Prostate gland (tissue), 2 donors: ENCODE results near the gene SLC38A1. TPM values are rescaled to one million over a fixed set of nuclear protein-coding genes. Genes with fewer than 3 reads are reported as not detected.

ENCODE experiments used
- DNase-seq: peaks from one replicate; pipeline ENCODE4 v3.0.0-alpha.2; 2019; ENCODE audit warnings: low spot score
- H3K27ac ChIP-seq, 2 donors: fragments of 200-600 bp; sonication (generic); 2 replicates each; pipeline ENCODE4 v1.5.1; 2017 to 2019
- H3K27me3 ChIP-seq: fragments of 200-600 bp; sonication (generic); replicated peaks from 2 replicates; pipeline ENCODE4 v1.5.1; 2019; ENCODE audit not compliant: insufficient read depth
- H3K36me3 ChIP-seq, 2 donors: fragments of 200-600 bp; sonication (generic); 1 replicate in 1 of 2; 2 replicates in 1 of 2; pipeline versions ENCODE4 v1.5.1 to v1.8.1; 2017 to 2019
- H3K4me1 ChIP-seq: fragments of 200-600 bp; sonication (generic); replicated peaks from 2 replicates; pipeline ENCODE4 v1.5.1; 2019
- H3K4me3 ChIP-seq, 2 donors: fragments of 200-600 bp; sonication (generic); 2 replicates each; pipeline ENCODE4 v1.5.1; 2017 to 2019
- H3K9me3 ChIP-seq: fragments of 200-600 bp; sonication (generic); 2 replicates; pipeline ENCODE4 v1.5.1; 2017
- CTCF ChIP-seq, 4 experiments: fragments of 200-600 bp in 2 of 4; fragments of 450-650 bp in 2 of 4; sonication (generic) in 2 of 4; IDR thresholded peaks; 1 replicate in 3 of 4; 2 replicates in 1 of 4; pipeline ENCODE4 v1.5.1; 2016 to 2019; ENCODE audit warnings: antibody characterized with exemption in 4 of 4, mild to moderate bottlenecking in 2 of 4, moderate library complexity in 2 of 4
- POLR2A ChIP-seq: fragments of 450-650 bp; IDR thresholded peaks from one replicate; pipeline ENCODE4 v1.6.1; 2016; ENCODE audit warnings: antibody characterized with exemption, mild to moderate bottlenecking
- POLR2AphosphoS5 ChIP-seq: sonication (generic); formaldehyde crosslinking; IDR thresholded peaks from one replicate; pipeline ENCODE4 v1.6.1; 2017; ENCODE audit warnings: antibody characterized with exemption
- WGBS: methylation state at CpG from one replicate; pipeline ENCODE4 v1.1.5; 2018; 5-methylcytosine and 5-hydroxymethylcytosine counted together
- intact Hi-C: fragments of 100-400 bp; cut with DNase I; formaldehyde crosslinking; loops from one replicate; pipeline ENCODE4 v1.14.2; 2022
- total RNA-seq, 2 donors: library from RNA; depleted of rRNA; stranded (reverse); fragments of >200 nt; gene quantifications; one replicate each; pipeline ENCODE4 v1.1.0, GENCODE V29; 2016

The SLC38A1 gene
- total RNA-seq, 2 donors from 2014 or later, result 24.1 to 45.1 TPM

DNA sequence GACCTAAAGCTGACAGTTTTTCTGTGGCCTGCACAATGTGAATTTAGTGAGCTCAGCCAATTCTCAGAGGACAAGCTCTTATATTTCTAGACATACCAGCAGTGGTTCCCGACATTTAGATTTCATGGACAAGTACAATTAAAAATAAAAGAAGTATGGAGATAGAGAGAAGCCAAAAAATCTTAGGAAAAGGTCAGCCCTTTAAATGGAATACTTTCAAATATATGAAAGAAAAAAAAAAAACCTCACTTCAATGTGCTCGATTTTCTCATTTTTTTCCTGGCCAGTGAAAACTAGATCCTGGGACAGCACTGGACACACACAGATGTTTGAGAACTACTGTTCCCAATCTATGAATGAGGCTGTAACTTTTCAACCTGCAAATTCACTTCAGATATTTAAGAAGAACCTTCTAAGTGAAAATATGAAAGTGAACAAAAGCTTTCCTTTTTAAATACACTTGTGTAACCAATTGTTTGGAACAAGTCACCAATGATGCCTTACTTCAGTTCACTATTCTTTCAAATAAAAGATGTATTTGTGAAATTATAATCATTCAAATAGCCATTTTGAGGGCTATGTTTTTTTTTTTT is 109.4 kb downstream of the SLC38A1 start:
- H3K27me3 ChIP-seq, result no peaks in the 10 kb centered on the region
- no peak for TF ChIP-seq POLR2A
- no peak for TF ChIP-seq CTCF (IDR thresholded peaks at IDR 0.05)
- TF ChIP-seq POLR2AphosphoS5, result no peak
- no peak overlapping the region for H3K27ac ChIP-seq
- no peaks in the 10 kb centered on the region for H3K4me1 ChIP-seq
- intact Hi-C loops, result loop anchor here (5.0 to 10.0 kb wide), 3 partner anchors 48 to 205 kb away; partner anchors contain the start of gene SLC38A1
- no peak overlapping the region for H3K4me3 ChIP-seq
- H3K36me3 ChIP-seq, result no peaks in the 10 kb centered on the region
- H3K9me3 ChIP-seq, result no peaks in the 10 kb centered on the region
- DNase-seq, result no peak
- WGBS, result 61% methylated on average over 2 of the region's 2 CpGs

GRCh38 chr12:46158501-46158900 is 110.3 kb downstream of the SLC38A1 start:
- intact Hi-C loops, result loop anchor here (5.0 to 10.0 kb wide), 3 partner anchors 49 to 206 kb away; partner anchors contain the start of gene SLC38A1
- Histone ChIP-seq H3K27ac (no peak overlapping the region), H3K36me3 (no peaks in the 10 kb centered on the region), H3K4me1 (no peaks in the 10 kb centered on the region), H3K27me3 (no peaks in the 10 kb centered on the region), H3K9me3 (no peaks in the 10 kb centered on the region), H3K4me3 (no peak overlapping the region)
- TF ChIP-seq POLR2AphosphoS5 (no peak), POLR2A (no peak), CTCF (IDR thresholded peaks at IDR 0.05) (no peak)
- DNase-seq, result no peak
- 32% methylated on average over 1 of the region's 1 CpG for WGBS

DNA sequence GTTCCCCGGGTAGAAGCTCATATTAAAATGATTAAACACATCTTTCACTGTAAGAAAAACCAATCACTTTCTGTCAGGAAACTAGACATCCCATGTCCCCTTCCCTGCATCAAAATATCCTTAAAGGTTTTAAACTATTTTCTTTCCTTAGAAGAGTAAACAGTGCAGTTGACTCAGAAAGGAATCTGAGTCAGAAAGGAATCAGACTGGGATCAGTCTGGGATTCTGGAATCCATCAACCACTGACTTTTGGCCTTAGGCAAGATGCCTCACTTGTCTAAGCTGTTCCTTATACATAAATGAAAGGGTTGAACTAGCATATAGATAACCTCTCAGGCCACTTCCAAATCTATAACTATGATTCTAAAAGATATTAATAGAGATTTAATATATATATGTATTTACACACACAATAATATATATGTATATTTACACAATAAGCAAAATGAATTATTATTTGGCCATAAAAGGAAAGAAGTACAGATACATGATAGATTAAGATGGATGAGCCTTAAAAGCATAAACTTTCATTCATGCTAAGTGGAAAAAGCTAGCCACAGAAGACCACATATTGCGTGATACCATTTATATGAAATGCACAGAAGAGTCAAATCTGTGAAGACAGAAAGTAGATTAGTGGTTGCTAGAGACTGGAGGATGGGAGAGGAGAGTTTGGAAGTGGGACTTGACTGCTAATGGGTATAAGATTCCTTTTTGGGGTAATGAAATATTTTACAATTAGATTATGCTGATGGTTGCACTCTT is 114.4 kb downstream of the SLC38A1 start:
- no peak for DNase-seq
- 71% methylated on average over 2 of the region's 2 CpGs for WGBS
- no peaks in the 10 kb centered on the region for H3K27me3 ChIP-seq
- H3K27ac ChIP-seq, result no peak overlapping the region
- no peak for TF ChIP-seq POLR2A
- H3K36me3 ChIP-seq, result no peaks in the 10 kb centered on the region
- no peak overlapping the region for H3K4me3 ChIP-seq
- H3K9me3 ChIP-seq, result no peaks in the 10 kb centered on the region
- no peaks in the 10 kb centered on the region for H3K4me1 ChIP-seq
- intact Hi-C loops, result loop anchor here (10.0 kb wide), 1 partner anchor 210 kb away; no protein-coding TSS in a partner anchor

DNA sequence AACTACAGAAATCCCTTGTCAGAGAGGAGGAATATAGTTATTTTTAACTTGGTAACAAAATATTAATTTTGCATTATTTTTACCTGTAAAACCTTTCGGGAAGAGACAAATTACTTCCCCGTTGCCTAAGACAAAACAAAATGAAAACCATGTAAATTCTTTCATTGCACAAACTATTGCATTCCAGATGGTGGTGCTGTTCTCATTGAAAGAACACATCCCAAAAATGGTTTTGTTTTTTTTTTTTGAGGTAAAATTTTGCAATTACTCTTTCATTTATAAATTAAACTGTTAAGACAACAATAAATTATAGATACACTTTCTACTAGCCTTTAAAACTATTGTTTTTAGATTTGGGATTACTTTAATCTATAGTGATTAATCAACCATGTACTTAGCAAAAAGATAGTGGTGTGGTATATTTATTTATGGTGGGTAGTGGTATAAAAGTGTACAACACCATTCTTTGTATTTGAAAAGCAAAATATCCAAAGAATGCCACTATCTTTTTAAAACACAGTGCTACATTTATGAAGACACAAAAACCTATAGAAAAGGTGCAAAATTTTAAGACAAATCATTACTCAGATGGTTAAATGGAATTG is 115.5 kb downstream of the SLC38A1 start:
- 14% methylated on average over 2 of the region's 2 CpGs for WGBS
- H3K4me1 ChIP-seq, result no peaks in the 10 kb centered on the region
- H3K27me3 ChIP-seq, result no peaks in the 10 kb centered on the region
- intact Hi-C loops, result loop anchor here (10.0 kb wide), 1 partner anchor 211 kb away; no protein-coding TSS in a partner anchor
- no peaks in the 10 kb centered on the region for H3K36me3 ChIP-seq
- no peak for DNase-seq
- no peak overlapping the region for H3K27ac ChIP-seq
- no peaks in the 10 kb centered on the region for H3K9me3 ChIP-seq
- TF ChIP-seq CTCF (IDR thresholded peaks at IDR 0.05) (peak in 3 of 4 experiments; percentile 49 to 59 (median 53)), POLR2AphosphoS5 (no peak)
- no peak overlapping the region for H3K4me3 ChIP-seq

DNA sequence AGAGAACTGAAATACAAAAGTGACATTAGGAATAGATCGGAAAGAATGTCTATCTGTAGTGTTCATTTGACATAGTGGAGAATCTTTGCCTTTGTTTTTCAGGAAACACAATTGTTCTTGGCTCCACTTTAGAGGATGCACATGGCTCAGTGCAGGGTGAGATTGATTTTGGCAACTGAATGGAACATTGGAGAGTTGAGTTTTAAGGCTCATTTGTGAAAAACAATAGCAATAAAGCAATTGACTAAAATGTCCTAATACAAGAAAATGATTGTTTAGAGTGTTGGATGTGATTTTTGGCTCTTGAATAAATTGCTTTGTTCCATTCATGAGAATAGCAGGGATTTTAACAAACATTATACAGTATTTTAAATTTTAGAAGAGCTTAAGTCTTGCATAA is 116.4 kb downstream of the SLC38A1 start:
- 57% methylated on average over 1 of the region's 1 CpG for WGBS
- TF ChIP-seq POLR2A, result no peak
- TF ChIP-seq CTCF (IDR thresholded peaks at IDR 0.05), result no peak
- no peak for TF ChIP-seq POLR2AphosphoS5
- no peaks in the 10 kb centered on the region for H3K27me3 ChIP-seq
- H3K9me3 ChIP-seq, result no peaks in the 10 kb centered on the region
- intact Hi-C loops, result loop anchor here (10.0 kb wide), 1 partner anchor 212 kb away; no protein-coding TSS in a partner anchor
- H3K27ac ChIP-seq, result no peak overlapping the region
- no peak for DNase-seq
- no peaks in the 10 kb centered on the region for H3K36me3 ChIP-seq
- no peaks in the 10 kb centered on the region for H3K4me1 ChIP-seq
- H3K4me3 ChIP-seq, result no peak overlapping the region
